Activated CD8-positive, alpha-beta T cell treated with anti-CD3 and anti-CD28 coated beads for 36 hours (primary cell): ENCODE measurements around the gene DMAP1. TPM values are rescaled to one million over a fixed set of nuclear protein-coding genes. Genes with fewer than 3 reads are reported as not detected.

ENCODE experiments used
- ATAC-seq: fragments of 200-7000 bp; cut with Tn5 transposase; one replicate; pipeline ENCODE4 v1.10.0; 2021; ENCODE audit warnings: mild to moderate bottlenecking, moderate library complexity
- CTCF ChIA-PET: fragments of 350-600 bp; sonication (Branson Sonifier 250); formaldehyde crosslinking; loops from one replicate; lab custom pipeline; 2021; ENCODE audit warnings: antibody characterized with exemption; lab: Charles Lee
- POLR2A ChIA-PET: fragments of 350-600 bp; sonication (Branson Sonifier 250); formaldehyde crosslinking; loops from one replicate; lab custom pipeline; 2021; ENCODE audit warnings: antibody characterized with exemption; lab: Charles Lee
- DNase-seq: peaks from one replicate; pipeline ENCODE4 v3.0.0-alpha.2; 2020
- H3K27ac Mint-ChIP-seq: one replicate; pipeline ENCODE4 v1.8.0; 2021; ENCODE audit warnings: mild to moderate bottlenecking, mixed read lengths
- H3K27me3 Mint-ChIP-seq: one replicate; pipeline ENCODE4 v1.8.0; 2021; ENCODE audit warnings: mixed read lengths
- H3K36me3 Mint-ChIP-seq: one replicate; pipeline ENCODE4 v1.8.0; 2021; ENCODE audit warnings: low read depth, mixed read lengths
- H3K4me1 Mint-ChIP-seq: one replicate; pipeline ENCODE4 v1.8.0; 2021; ENCODE audit warnings: low read depth, mixed read lengths
- H3K4me3 Mint-ChIP-seq: one replicate; pipeline ENCODE4 v1.8.0; 2021; ENCODE audit warnings: mild to moderate bottlenecking, moderate library complexity, mixed read lengths
- H3K9me3 Mint-ChIP-seq: one replicate; pipeline ENCODE4 v1.8.0; 2021; ENCODE audit warnings: mixed read lengths
- intact Hi-C: fragments of 100-400 bp; cut with micrococcal nuclease; formaldehyde crosslinking; loops from one replicate; pipeline ENCODE4 v1.10.0; 2022
- total RNA-seq, 2 experiments: library from RNA; stranded (reverse); gene quantifications; one replicate each; pipeline ENCODE4 v1.2.3, GENCODE V29; 2021
- TF ChIP-seq, protein P1 (sequence below): fragments of 200-600 bp; IDR thresholded peaks from one replicate; pipeline ENCODE4 v1.8.0; 2022; ENCODE audit warnings: antibody characterized with exemption, mild to moderate bottlenecking

Gene DMAP1
- total RNA-seq, 2 experiments from 2014 or later, result 26.5 to 29.6 TPM

DNA sequence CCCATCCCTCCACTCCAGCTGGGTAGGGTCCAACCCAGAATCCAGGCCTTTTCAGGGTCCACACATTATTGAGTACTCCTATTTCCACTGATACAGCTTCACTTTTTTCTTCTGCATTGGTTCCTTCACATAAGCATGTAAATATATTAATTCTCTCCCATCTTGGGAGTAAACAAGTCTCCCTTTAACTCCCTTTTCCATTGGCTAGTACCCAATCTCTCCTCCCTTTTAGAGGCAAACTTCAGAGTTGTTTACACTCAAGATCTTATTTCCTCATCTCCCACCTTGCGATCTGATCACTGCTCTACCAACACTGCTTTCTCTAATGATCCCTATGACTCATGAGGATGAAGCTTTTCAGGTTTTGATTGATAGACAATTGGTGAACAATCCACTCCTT, 20.3 kb downstream of the DMAP1 start:
- peaks cover 7% of the 10 kb centered on the region for H3K4me1 Mint-ChIP-seq
- H3K36me3 Mint-ChIP-seq, result peaks cover 4% of the 10 kb centered on the region

DNA sequence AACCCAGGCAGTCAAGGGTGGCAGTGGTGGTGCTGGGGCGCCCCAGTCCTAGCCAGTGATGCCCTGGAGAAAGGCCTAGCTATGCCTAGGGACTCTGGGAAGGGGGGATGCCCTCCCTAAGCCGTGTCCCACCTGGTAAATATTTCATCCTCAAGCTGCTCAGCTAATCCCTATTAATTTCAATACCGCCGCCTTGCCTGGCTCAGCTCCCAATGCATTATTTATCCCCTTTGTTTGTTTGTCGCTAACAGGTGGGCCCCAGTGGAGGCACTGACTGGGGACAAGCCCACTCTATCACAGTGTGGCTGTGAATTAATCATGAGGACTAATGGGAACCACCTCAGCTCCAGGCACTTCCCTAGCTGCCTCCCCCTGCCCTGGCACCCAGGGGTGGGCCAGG, 22.5 kb downstream of the DMAP1 start:
- H3K4me3 Mint-ChIP-seq, result no peak overlapping the region
- peaks cover 4% of the 10 kb centered on the region for H3K36me3 Mint-ChIP-seq
- no peak for DNase-seq
- CTCF ChIA-PET, result interaction anchor here (1.4 kb wide), 1 partner anchor 10 kb away, joined by 3 read pairs; no protein-coding TSS in a partner anchor
- H3K4me1 Mint-ChIP-seq, result peaks cover 10% of the 10 kb centered on the region
- TF ChIP-seq, protein P1, sequence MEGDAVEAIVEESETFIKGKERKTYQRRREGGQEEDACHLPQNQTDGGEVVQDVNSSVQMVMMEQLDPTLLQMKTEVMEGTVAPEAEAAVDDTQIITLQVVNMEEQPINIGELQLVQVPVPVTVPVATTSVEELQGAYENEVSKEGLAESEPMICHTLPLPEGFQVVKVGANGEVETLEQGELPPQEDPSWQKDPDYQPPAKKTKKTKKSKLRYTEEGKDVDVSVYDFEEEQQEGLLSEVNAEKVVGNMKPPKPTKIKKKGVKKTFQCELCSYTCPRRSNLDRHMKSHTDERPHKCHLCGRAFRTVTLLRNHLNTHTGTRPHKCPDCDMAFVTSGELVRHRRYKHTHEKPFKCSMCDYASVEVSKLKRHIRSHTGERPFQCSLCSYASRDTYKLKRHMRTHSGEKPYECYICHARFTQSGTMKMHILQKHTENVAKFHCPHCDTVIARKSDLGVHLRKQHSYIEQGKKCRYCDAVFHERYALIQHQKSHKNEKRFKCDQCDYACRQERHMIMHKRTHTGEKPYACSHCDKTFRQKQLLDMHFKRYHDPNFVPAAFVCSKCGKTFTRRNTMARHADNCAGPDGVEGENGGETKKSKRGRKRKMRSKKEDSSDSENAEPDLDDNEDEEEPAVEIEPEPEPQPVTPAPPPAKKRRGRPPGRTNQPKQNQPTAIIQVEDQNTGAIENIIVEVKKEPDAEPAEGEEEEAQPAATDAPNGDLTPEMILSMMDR, result no peak
- POLR2A ChIA-PET, result interaction anchor here (1.2 to 1.7 kb wide), 2 partner anchors 17 to 102 kb away, joined by 3 to 5 read pairs; no protein-coding TSS in a partner anchor
- intact Hi-C loops, result no loop called here
- no peak for ATAC-seq
- H3K27ac Mint-ChIP-seq, result peak overlapping the region; percentile 7
- no peaks in the 10 kb centered on the region for H3K9me3 Mint-ChIP-seq
- no peaks in the 10 kb centered on the region for H3K27me3 Mint-ChIP-seq

More for the DNA sequence above, 20.3 kb downstream of the DMAP1 start:
- POLR2A ChIA-PET, result interaction anchor here (1.4 kb wide), 1 partner anchor 21 kb away, joined by 3 read pairs; the partner anchor contains the start of gene DMAP1
- DNase-seq (no peak), ATAC-seq (no peak)
- TF ChIP-seq, protein P1, result no peak
- Mint-ChIP-seq H3K27ac (no peak overlapping the region), H3K4me3 (no peak overlapping the region), H3K27me3 (no peaks in the 10 kb centered on the region), H3K9me3 (no peaks in the 10 kb centered on the region)
- CTCF ChIA-PET, result interaction anchor here (3.4 kb wide), 1 partner anchor 16 kb away, joined by 15 read pairs; no protein-coding TSS in a partner anchor
- intact Hi-C loops, result no loop called here

DNA sequence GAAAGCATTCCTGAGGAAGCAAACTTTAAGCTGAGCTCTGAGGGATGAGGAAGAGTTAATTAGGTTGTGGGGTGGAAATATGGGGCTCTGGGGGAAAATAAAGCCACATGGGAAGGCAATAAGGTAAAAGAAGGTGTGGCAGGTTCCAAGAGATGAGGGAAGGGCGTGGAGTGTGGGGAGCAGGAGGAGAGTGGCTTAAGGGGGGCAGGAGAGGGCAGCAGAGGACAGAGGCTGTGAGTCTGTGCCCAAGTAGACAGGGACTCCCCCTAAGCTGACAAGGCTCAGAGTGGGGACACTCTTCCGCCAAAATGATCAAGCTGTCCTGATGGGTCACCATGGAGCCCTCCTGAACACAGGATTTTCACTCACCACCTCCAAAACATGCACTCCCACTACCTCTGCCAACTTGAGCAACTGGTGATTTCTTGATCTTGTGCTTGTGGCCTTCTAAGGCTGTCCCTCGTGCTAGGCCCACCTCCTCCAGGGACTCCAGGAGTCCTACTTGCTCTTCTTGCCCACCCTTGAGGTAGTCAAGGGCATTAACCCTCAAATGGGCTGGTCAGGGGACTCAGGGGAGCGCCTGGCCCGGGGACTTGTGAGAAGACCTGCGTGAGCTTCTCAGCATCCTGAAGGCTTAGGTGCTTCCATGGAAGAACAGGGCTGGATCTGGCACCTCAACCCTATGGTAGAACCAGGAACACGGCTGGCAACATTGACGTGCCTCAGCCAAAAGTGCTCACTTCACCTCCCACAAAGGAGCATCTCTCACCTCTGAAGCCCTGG, 23.4 kb downstream of the DMAP1 start:
- H3K9me3 Mint-ChIP-seq, result no peaks in the 10 kb centered on the region
- no peak overlapping the region for H3K4me3 Mint-ChIP-seq
- H3K27me3 Mint-ChIP-seq, result no peaks in the 10 kb centered on the region
- ATAC-seq, result no peak
- ChIA-PET CTCF (interaction anchor here (0.7 to 3.5 kb wide), 3 partner anchors 11 to 18 kb away, joined by 3 to 25 read pairs (median 4); no protein-coding TSS in a partner anchor), POLR2A (interaction anchor here (1.1 to 1.7 kb wide), 3 partner anchors 18 to 101 kb away, joined by 3 to 5 read pairs (median 3); no protein-coding TSS in a partner anchor)
- intact Hi-C loops, result no loop called here
- TF ChIP-seq, protein P1, result no peak
- peaks cover 10% of the 10 kb centered on the region for H3K4me1 Mint-ChIP-seq
- peaks cover 4% of the 10 kb centered on the region for H3K36me3 Mint-ChIP-seq
- no peak for DNase-seq
- H3K27ac Mint-ChIP-seq, result no peak overlapping the region

DNA sequence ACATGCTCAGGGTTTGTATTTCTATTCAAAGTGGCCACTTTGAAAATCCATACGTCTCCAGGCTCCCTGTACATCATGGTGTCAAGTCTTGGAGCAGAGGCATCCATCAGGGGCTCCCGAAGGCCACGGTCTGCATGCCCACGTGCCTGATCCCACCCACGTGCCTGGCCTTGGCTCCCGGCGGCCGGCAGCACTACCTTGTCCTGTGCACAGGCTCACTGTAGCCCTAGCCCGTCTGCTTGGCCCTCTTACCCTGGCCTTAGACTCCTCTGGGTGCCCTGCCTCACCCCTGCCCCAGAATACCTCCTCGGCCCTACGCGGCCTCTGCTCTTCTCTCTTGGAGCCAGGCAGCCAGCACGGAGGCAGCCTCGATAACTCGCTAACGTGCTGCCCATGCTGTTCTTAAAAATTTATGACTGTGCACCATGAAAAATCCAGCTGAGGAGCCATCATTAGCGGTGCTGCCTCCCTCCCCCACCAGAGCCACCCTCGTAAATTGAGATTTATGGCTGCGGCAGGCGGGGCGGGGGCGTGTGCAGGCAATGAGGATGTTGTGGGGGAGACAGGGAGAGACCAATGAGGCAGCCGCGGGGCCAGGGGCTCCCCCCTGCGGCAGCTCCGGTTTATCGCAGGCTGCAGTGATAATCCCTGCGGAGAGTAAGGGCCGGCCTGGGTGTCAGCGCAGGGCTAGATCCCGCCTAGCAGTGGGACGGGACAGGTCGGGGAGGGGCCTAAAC, 24.6 kb downstream of the DMAP1 start:
- Mint-ChIP-seq H3K27ac (no peak overlapping the region), H3K36me3 (peaks cover 2% of the 10 kb centered on the region), H3K9me3 (no peaks in the 10 kb centered on the region), H3K27me3 (no peaks in the 10 kb centered on the region), H3K4me1 (peaks cover 10% of the 10 kb centered on the region), H3K4me3 (no peak overlapping the region)
- peak; percentile 99 for ATAC-seq
- intact Hi-C loops, result no loop called here
- DNase-seq, result peak; percentile 75
- ChIA-PET CTCF (interaction anchor here (1.0 to 3.5 kb wide), 13 partner anchors 9 to 357 kb away, joined by 3 to 25 read pairs (median 4); partner anchors contain the start of gene DMAP1), POLR2A (no interaction called here)
- TF ChIP-seq, protein P1, result peak; percentile 70
